ENCODE results near the gene ROPN1.
"Not testable (repeated sequence)": the region's sequence is repeated elsewhere in the genome, so short reads cannot be mapped to it uniquely, and the experiment has no call there.

The ROPN1 gene

DNA sequence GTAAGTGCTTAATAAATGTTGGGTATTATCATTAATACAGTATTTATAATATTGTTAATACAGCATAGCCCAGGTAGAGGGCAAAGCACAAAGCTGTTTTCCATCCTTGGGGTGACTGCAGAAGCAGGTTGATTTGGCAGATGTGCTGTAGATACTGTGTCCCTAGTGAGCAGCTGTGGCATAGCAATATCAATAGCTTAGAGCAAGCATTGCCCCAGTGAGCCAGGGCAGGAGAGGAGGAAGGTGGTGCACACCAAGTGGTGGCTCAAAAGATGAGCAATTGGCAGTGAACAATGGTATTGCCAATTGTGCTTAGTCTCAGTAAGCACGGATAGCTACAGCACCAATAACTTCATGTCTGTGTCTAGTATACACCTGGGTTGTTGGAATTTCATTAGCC lies 25.1 kb downstream of the ROPN1 start:
- not testable (repeated sequence) for H3K36me3 ChIP-seq (ENCODE audit: control insufficient read depth, insufficient read depth, low read length, severe bottlenecking); H3K4me3 ChIP-seq (ENCODE audit: low read length); H3K4me1 ChIP-seq (ENCODE audit: control insufficient read depth, insufficient read depth, low read length); H3K27me3 ChIP-seq (replicated peaks; ENCODE audit: control insufficient read depth, insufficient read depth, low read length); DNase-seq (ENCODE audit: low read depth); H3K9me3 ChIP-seq (ENCODE audit: control insufficient read depth, low read length); H3K9ac ChIP-seq (ENCODE audit: low read length)

DNA sequence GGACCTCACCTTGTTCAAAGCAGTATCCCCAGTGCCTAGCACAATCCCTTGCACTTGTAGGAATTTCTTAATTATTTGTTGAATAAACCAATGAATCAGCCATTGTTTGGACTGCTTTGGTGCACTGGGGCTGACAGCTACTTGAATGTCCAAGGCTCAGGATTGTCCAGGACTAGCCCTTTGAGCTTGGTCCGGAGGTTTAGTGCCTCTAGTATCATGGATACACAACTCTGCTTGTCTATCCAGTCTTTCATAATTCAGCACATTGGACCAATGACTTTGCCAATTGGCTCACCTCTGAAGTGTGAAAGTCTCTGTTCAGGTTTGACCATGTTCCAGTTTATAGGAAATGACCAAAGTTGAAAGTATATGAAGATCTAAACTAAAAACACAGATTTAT lies 27.1 kb downstream of the ROPN1 start:
- not testable (repeated sequence) for H3K9me3 ChIP-seq (ENCODE audit: control insufficient read depth, low read length); H3K9ac ChIP-seq (ENCODE audit: low read length); DNase-seq (ENCODE audit: low read depth); H3K4me1 ChIP-seq (ENCODE audit: control insufficient read depth, insufficient read depth, low read length); H3K4me3 ChIP-seq (ENCODE audit: low read length); H3K27me3 ChIP-seq (replicated peaks; ENCODE audit: control insufficient read depth, insufficient read depth, low read length); H3K36me3 ChIP-seq (ENCODE audit: control insufficient read depth, insufficient read depth, low read length, severe bottlenecking)

DNA sequence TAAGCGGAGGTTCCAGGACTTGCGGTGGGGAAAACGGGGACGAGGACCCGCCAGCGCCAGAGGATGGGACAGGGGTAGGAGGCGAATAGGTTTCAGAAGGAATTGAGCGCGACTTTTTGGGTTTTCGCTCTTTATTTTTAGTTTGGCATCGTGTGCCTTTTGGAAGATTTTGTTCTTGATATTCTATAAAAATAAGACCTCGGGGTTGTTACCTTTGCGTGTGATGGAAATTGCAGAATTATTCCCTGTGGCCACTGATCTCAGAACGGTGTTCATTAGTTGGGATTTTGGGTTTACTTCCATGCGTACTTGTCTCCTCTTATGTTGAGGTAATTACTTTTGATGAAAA lies 30.4 kb downstream of the ROPN1 start:
- no peaks in the 10 kb centered on the region for H3K27me3 ChIP-seq (replicated peaks; ENCODE audit: control insufficient read depth, insufficient read depth, low read length)
- peak overlapping the region; percentile 98 for H3K4me3 ChIP-seq (ENCODE audit: low read length)
- H3K9ac ChIP-seq (ENCODE audit: low read length) = peak overlapping the region; percentile 92
- no peaks in the 10 kb centered on the region for H3K9me3 ChIP-seq (ENCODE audit: control insufficient read depth, low read length)
- DNase-seq (ENCODE audit: low read depth) = no peak
- H3K36me3 ChIP-seq (ENCODE audit: control insufficient read depth, insufficient read depth, low read length, severe bottlenecking) = no peaks in the 10 kb centered on the region
- peaks cover 7% of the 10 kb centered on the region for H3K4me1 ChIP-seq (ENCODE audit: control insufficient read depth, insufficient read depth, low read length)

DNA sequence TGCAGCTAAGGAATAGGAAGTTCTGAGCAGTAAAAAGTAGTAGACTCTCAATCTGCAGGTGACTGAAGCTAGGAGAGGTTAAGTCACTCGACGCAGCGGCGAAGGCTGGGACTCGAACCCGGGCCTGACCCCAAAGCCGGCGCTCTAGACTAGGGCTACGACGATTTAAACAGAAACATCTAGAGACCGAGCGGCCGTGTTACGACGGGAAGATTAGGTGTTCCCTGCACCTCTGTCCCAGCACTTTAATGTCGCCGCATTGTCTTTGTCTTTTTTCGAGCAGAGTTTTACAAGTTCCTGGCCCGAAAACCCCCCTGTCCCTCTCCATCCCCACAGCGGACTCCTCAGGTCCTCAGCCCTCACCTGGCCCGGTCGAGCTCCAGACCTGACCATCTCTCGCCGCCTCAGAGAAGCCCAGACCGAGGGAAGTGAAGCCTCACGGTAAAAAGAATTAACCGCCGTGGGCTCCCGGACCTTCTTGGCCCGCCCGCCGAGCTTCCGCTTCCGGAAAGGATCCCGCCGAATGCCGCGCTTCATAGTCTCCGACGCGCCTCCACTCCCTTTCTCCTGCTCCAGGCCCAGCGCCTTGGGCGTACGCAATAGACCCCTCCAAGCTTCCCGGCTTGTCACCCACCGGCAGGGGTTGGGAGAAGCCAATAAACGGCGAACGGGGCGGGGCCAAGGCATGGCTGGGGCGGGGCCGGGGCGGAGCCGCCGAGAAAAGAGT lies 31.0 kb downstream of the ROPN1 start, which contains the start of gene CCDC14:
Gene CCDC14 (minus strand): TSS at position 449 of the 727 bp plus-strand sequence. CDS start 56 bp downstream, at position 393.
- Histone ChIP-seq H3K4me3 (ENCODE audit: low read length) (peak within 1 kb of the TSS; percentile 98), H3K4me1 (ENCODE audit: control insufficient read depth, insufficient read depth, low read length) (peaks cover 7% of the 10 kb centered on the region), H3K27me3 (replicated peaks; ENCODE audit: control insufficient read depth, insufficient read depth, low read length) (no peaks in the 10 kb centered on the region), H3K36me3 (ENCODE audit: control insufficient read depth, insufficient read depth, low read length, severe bottlenecking) (peaks cover 2% of the 10 kb centered on the region), H3K9me3 (ENCODE audit: control insufficient read depth, low read length) (no peaks in the 10 kb centered on the region), H3K9ac (ENCODE audit: low read length) (peak within 1 kb of the TSS; percentile 92)
- peak; percentile 99 for DNase-seq (ENCODE audit: low read depth)

DNA sequence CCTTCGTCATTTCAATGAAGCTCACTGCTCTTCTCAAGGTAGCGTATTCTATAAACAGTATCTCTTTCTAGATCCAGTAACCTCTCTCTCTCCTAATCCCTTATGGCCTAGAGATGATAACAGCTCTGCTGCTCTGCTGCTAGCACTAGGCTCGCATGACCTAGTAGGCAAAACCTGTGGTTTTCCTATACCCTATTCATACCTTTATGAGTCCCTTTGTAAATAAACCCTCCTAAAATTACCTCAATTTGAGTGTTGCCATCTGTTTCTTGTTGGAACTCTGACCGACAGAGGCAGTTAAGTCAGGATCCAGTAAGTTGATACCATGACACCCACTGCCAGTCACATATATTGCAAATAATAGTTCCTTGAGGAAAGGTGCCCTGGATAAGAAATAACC lies 38.2 kb downstream of the ROPN1 start:
- no peak for DNase-seq (ENCODE audit: low read depth)
- no peaks in the 10 kb centered on the region for H3K27me3 ChIP-seq (replicated peaks; ENCODE audit: control insufficient read depth, insufficient read depth, low read length)
- H3K9ac ChIP-seq (ENCODE audit: low read length) = no peak overlapping the region
- no peak overlapping the region for H3K4me3 ChIP-seq (ENCODE audit: low read length)
- peaks cover 4% of the 10 kb centered on the region for H3K4me1 ChIP-seq (ENCODE audit: control insufficient read depth, insufficient read depth, low read length)
- no peaks in the 10 kb centered on the region for H3K9me3 ChIP-seq (ENCODE audit: control insufficient read depth, low read length)
- peaks cover 41% of the 10 kb centered on the region for H3K36me3 ChIP-seq (ENCODE audit: control insufficient read depth, insufficient read depth, low read length, severe bottlenecking)

DNA sequence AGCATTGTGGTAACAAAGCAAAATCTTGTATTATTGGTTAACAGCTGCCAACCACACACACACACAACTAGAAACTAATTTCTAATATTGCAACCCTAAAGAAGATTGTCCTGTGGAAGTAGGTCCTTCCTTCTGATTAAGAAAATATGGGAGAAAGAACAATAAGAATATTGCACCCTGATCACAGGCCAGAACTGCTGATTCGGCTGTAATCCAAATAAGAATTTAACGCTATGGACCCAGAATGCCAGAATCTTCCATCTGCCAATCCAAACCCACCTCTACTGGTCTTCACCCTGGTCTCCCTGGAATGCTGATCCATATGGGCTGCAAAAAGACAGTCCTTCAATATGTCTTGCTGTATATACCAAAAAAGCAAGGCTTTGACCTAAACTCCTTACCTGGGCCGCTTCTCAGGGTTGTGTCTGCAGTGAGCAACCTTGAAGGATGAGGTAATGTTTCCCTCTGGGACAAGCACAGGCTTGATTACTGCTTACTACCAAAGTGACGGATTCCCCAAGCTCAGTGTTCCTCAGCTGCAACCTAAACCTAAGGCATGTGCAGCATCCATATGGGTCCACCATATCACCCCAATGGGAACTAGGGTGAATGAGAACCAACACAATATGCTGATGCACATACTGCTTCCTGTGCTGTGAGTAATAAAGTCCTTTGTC lies 38.9 kb downstream of the ROPN1 start:
- Histone ChIP-seq H3K4me3 (ENCODE audit: low read length) (no peak overlapping the region), H3K27me3 (replicated peaks; ENCODE audit: control insufficient read depth, insufficient read depth, low read length) (no peaks in the 10 kb centered on the region), H3K4me1 (ENCODE audit: control insufficient read depth, insufficient read depth, low read length) (peaks cover 4% of the 10 kb centered on the region), H3K36me3 (ENCODE audit: control insufficient read depth, insufficient read depth, low read length, severe bottlenecking) (peaks cover 44% of the 10 kb centered on the region), H3K9ac (ENCODE audit: low read length) (no peak overlapping the region), H3K9me3 (ENCODE audit: control insufficient read depth, low read length) (no peaks in the 10 kb centered on the region)
- DNase-seq (ENCODE audit: low read depth) = no peak

DNA sequence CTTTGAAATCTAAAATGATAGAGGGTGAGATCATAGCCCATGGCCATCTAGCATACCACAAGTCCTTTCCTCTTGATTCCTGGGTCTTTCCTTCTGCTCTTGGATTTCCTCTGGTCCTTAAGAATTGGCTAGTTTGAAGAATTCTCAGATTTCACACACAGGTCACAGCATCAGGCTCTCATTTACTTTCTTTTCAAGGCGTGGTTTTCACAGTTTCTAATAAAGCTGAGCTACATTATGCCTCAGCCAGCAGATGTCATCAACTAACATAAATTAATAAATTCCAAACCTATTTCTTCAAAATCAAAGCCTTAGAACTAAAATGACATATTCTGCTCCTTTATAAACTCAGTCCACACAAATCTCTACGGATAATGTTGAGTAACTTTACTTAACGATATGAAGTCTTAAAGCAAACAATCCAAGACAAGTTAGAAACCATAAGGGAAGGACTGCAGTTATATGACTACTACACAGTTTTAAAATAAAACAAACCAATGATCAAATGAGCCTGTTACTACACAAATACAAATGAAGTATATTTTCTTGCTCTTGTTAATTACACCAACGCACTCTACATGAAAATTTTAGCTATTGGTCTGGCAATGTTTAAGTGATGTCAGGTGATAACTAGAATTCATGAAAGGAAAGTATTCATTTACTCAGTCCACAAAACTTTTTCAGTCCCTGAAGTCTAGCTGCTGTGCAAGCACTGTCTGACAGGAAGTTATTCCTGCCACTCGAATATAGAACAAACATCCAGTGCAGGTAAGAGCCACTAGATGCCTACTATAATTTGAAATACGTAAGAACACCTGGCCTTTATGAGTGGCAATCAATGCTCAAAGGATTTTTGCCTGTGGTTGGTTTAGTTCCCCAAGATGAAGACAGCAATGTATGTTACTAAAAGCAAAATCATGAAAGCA lies 40.1 kb downstream of the ROPN1 start:
- H3K36me3 ChIP-seq (ENCODE audit: control insufficient read depth, insufficient read depth, low read length, severe bottlenecking) = peaks cover 52% of the 10 kb centered on the region
- no peak overlapping the region for H3K9ac ChIP-seq (ENCODE audit: low read length)
- H3K9me3 ChIP-seq (ENCODE audit: control insufficient read depth, low read length) = no peaks in the 10 kb centered on the region
- no peaks in the 10 kb centered on the region for H3K27me3 ChIP-seq (replicated peaks; ENCODE audit: control insufficient read depth, insufficient read depth, low read length)
- H3K4me3 ChIP-seq (ENCODE audit: low read length) = no peak overlapping the region
- peak; percentile 41 for DNase-seq (ENCODE audit: low read depth)
- peaks cover 4% of the 10 kb centered on the region for H3K4me1 ChIP-seq (ENCODE audit: control insufficient read depth, insufficient read depth, low read length)

DNA sequence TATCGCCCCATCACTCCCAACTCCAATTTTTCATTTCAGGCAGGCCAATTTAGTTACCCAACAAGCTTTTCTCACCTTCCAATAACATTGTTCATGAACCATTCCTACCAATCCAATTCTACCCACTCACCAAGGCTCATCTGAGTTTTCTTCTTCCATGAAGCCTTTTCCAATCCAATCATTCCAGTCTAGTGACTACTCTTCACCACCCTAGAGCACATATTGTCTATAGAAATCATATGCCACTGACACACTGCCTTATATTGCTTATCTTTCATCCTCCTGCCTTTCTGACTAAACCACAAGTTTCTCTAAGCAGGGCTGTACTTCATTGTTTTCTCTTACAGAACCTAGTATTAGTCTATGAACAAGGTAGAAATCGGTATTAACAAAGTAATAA lies 42.3 kb downstream of the ROPN1 start:
- peaks cover 4% of the 10 kb centered on the region for H3K4me1 ChIP-seq (ENCODE audit: control insufficient read depth, insufficient read depth, low read length)
- DNase-seq (ENCODE audit: low read depth) = peak; percentile 56
- peaks cover 49% of the 10 kb centered on the region for H3K36me3 ChIP-seq (ENCODE audit: control insufficient read depth, insufficient read depth, low read length, severe bottlenecking)
- H3K4me3 ChIP-seq (ENCODE audit: low read length) = no peak overlapping the region
- H3K9me3 ChIP-seq (ENCODE audit: control insufficient read depth, low read length) = no peaks in the 10 kb centered on the region
- no peaks in the 10 kb centered on the region for H3K27me3 ChIP-seq (replicated peaks; ENCODE audit: control insufficient read depth, insufficient read depth, low read length)
- no peak overlapping the region for H3K9ac ChIP-seq (ENCODE audit: low read length)

DNA sequence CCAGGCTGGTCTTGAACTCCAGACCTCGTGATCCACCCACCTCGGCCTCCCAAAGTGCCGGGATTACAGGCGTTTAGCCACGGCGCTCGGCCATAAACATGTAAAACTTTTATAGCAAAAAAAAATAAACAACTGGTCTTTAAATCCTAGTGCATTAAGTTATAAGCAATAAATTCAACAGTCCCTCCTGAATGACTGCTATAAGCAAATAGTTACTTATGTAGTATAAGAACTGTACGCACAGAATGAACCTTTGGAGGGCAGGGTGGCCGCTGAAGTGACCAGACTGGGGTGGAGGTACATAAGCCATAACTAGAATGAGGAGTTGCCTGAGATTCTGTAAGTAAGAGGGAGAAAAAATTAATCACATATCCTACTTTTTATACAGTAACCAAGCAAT lies 43.5 kb downstream of the ROPN1 start:
- Histone ChIP-seq H3K4me3 (ENCODE audit: low read length) (no peak overlapping the region), H3K27me3 (replicated peaks; ENCODE audit: control insufficient read depth, insufficient read depth, low read length) (no peaks in the 10 kb centered on the region), H3K9me3 (ENCODE audit: control insufficient read depth, low read length) (no peaks in the 10 kb centered on the region), H3K4me1 (ENCODE audit: control insufficient read depth, insufficient read depth, low read length) (peaks cover 4% of the 10 kb centered on the region), H3K36me3 (ENCODE audit: control insufficient read depth, insufficient read depth, low read length, severe bottlenecking) (peaks cover 53% of the 10 kb centered on the region), H3K9ac (ENCODE audit: low read length) (no peak overlapping the region)
- no peak for DNase-seq (ENCODE audit: low read depth)

DNA sequence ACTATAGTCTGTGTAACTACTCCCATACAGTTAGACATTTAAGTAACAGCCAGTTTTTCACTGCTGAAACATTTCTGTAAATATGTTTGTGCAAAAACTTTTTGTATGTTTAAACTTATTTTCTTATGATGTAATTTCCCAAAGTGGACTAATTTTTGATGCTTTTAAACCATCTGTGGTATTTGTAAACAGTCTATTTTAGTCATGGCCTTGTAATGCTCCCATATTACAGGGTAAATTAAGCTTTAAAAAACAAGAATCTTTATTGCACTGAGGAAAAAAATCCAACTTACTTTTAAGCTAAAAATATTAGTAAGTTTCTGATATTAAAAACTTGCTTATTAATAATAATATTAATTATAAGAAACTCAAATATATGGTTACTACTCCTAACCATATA lies 44.4 kb downstream of the ROPN1 start:
- H3K4me3 ChIP-seq (ENCODE audit: low read length) = no peak overlapping the region
- no peaks in the 10 kb centered on the region for H3K27me3 ChIP-seq (replicated peaks; ENCODE audit: control insufficient read depth, insufficient read depth, low read length)
- H3K9ac ChIP-seq (ENCODE audit: low read length) = no peak overlapping the region
- H3K4me1 ChIP-seq (ENCODE audit: control insufficient read depth, insufficient read depth, low read length) = peaks cover 4% of the 10 kb centered on the region
- DNase-seq (ENCODE audit: low read depth) = peak; percentile 16
- H3K9me3 ChIP-seq (ENCODE audit: control insufficient read depth, low read length) = no peaks in the 10 kb centered on the region
- H3K36me3 ChIP-seq (ENCODE audit: control insufficient read depth, insufficient read depth, low read length, severe bottlenecking) = peaks cover 47% of the 10 kb centered on the region

DNA sequence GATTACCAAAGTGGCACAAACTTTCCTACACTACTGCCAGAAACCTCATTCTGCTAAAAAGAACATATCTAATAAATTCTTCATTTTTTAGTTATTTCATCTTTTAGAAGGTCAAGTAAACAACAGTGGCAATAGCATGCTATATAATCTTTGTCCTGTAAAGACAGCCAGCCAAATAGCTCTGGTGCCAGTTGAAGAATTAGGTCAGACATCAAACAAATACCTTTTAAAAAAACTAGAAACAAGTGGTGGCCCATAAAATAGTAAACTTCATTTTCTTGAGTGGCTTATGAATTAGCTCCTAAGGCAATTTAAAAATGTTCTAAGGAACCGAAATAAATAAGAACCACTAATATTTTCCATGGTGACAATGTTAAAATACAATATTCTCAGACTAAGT lies 50.4 kb downstream of the ROPN1 start:
- peaks cover 27% of the 10 kb centered on the region for H3K36me3 ChIP-seq (ENCODE audit: control insufficient read depth, insufficient read depth, low read length, severe bottlenecking)
- DNase-seq (ENCODE audit: low read depth) = no peak
- H3K4me1 ChIP-seq (ENCODE audit: control insufficient read depth, insufficient read depth, low read length) = no peaks in the 10 kb centered on the region
- H3K27me3 ChIP-seq (replicated peaks; ENCODE audit: control insufficient read depth, insufficient read depth, low read length) = no peaks in the 10 kb centered on the region
- H3K9me3 ChIP-seq (ENCODE audit: control insufficient read depth, low read length) = no peaks in the 10 kb centered on the region
- H3K4me3 ChIP-seq (ENCODE audit: low read length) = no peak overlapping the region
- H3K9ac ChIP-seq (ENCODE audit: low read length) = no peak overlapping the region

All from adipocyte (in vitro differentiated cells).